Measurements from ENCODE around the gene SLC39A13.

- TF ChIP-seq CTCF (IDR thresholded peaks at IDR 0.05) (no peak), TCF7L2 (IDR thresholded peaks at IDR 0.05; ENCODE audit: low read depth, low read length) (no peak), POLR2AphosphoS5 (IDR thresholded peaks at IDR 0.05; ENCODE audit: low read depth, low read length) (no peak), SIN3A (IDR thresholded peaks at IDR 0.05; ENCODE audit: borderline replicate concordance, insufficient read depth, low read depth, low read length) (no peak), REST (IDR thresholded peaks at IDR 0.05; ENCODE audit: insufficient read depth in 1 of 2, low read depth in 2 of 2, low read length in 1 of 2) (no peak)
Observed at GRCh38 chr11:47387944-47388696, 20.3 kb upstream of the SLC39A13 start.
